ENCODE results near the gene TMEM184A. TPM values are rescaled to one million over a fixed set of nuclear protein-coding genes. Genes with fewer than 3 reads are reported as not detected.

The TMEM184A gene
- total and polyA plus RNA-seq, 2 experiments from 2014 or later: 0.18 to 0.66 TPM

- no peak for TF ChIP-seq ZNF462 (CRISPR knock-in tag; IDR thresholded peaks at IDR 0.05)
- no peak for TF ChIP-seq ETS1 (IDR thresholded peaks at IDR 0.05)
Measured at GRCh38 chr7:1593904-1594421, 38.0 kb upstream of the TMEM184A start (continued).

DNA sequence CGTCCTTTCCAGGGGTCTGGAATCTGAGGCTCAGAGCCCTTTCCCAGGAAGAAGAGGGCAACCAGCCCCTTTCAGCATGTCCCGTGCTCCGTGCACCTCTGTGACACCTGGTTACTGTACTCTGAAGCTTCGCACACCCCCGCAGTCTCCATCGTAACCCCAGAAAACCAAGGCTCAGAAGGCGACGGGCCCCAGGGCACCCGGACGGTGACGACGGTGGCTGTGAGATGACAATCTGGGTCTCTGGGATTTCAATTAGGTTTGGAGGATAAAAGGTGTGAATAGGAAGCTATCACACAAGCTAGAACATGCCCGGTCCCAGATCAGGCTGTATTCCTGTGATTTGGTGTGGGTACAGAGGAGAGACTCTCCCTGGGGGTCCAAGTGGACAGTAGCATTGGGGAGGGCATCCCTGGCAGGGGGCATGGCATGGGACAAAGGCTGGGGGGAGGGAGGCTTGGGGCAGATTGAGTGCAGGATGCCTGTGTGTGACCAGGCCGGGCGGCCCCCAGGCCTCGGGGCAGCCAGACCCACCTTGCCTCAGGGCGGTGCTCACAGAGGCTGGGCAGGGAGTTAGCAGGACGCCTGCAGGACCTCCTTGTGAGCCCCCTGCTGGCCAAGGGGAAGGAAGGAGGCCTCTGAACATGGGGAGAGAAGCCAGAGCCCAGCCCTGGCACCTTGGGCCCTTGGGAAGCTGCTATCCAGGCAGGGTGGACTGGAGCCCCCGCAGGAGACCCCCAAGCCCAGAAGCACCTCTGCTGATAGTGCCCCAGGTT lies 37.3 kb upstream of the TMEM184A start:
- ATAC-seq (peak; percentile 68), DNase-seq (ENCODE audit: low spot score) (no peak)
- Histone ChIP-seq H3K9me2 (ENCODE audit: insufficient read depth) (no peaks in the 10 kb centered on the region), H3K4me3 (no peak overlapping the region), H2AFZ (no peak overlapping the region), H4K20me1 (replicated peaks; ENCODE audit: insufficient read depth) (no peaks in the 10 kb centered on the region), H3K4me1 (ENCODE audit: insufficient read depth) (no peaks in the 10 kb centered on the region), H3K36me3 (ENCODE audit: insufficient read depth) (no peaks in the 10 kb centered on the region), H3K27me3 (ENCODE audit: insufficient read depth) (no peaks in the 10 kb centered on the region), H3K4me2 (no peak overlapping the region), H3K79me2 (replicated peaks; ENCODE audit: insufficient read depth) (no peaks in the 10 kb centered on the region), H3K27ac (ENCODE audit: low read depth) (no peak overlapping the region), H3F3A (replicated peaks; ENCODE audit: low read depth) (no peaks in the 10 kb centered on the region)
- Mint-ChIP-seq H3K27ac (no peak overlapping the region), H3K4me3 (no peak overlapping the region), H3K4me1 (peaks cover 5% of the 10 kb centered on the region; the same call in 2 of the 3 replicates), H3K36me3 (ENCODE audit: low read depth) (peaks cover 10% of the 10 kb centered on the region; the same call in 2 of the 3 replicates), H3K9me3 (peaks cover 12% of the 10 kb centered on the region), H3K27me3 (ENCODE audit: insufficient read depth, low read depth, poor library complexity) (peaks cover 17% of the 10 kb centered on the region)
- no peak for TF ChIP-seq ETS1 (IDR thresholded peaks at IDR 0.05)
- TF ChIP-seq, protein P1, sequence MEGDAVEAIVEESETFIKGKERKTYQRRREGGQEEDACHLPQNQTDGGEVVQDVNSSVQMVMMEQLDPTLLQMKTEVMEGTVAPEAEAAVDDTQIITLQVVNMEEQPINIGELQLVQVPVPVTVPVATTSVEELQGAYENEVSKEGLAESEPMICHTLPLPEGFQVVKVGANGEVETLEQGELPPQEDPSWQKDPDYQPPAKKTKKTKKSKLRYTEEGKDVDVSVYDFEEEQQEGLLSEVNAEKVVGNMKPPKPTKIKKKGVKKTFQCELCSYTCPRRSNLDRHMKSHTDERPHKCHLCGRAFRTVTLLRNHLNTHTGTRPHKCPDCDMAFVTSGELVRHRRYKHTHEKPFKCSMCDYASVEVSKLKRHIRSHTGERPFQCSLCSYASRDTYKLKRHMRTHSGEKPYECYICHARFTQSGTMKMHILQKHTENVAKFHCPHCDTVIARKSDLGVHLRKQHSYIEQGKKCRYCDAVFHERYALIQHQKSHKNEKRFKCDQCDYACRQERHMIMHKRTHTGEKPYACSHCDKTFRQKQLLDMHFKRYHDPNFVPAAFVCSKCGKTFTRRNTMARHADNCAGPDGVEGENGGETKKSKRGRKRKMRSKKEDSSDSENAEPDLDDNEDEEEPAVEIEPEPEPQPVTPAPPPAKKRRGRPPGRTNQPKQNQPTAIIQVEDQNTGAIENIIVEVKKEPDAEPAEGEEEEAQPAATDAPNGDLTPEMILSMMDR (conservative IDR thresholded peaks at IDR 0.05; ENCODE audit: low read depth in 2 of 2): peak; percentile 15 to 60; a peak in 2 of 4 replicates
